ENCODE results near the gene UBB.

GRCh38 chr17:16391451-16391850 is 10.6 kb downstream of the UBB start:
- no peak for TF ChIP-seq CTCF (IDR thresholded peaks at IDR 0.05)
- TF ChIP-seq POLR2A (IDR thresholded peaks at IDR 0.05): no peak
- no peak for TF ChIP-seq POLR2AphosphoS5 (IDR thresholded peaks at IDR 0.05; ENCODE audit: insufficient read depth in 1 of 2, low read depth in 1 of 2)

All from vagina (tissue), 2 donors.